T47D (cell line): ENCODE results near the gene PNPO.
A peak's percentile ranks its signal among the peaks of the same experiment; 100 is the strongest.
"Not testable (repeated sequence)": the region's sequence is repeated elsewhere in the genome, so short reads cannot be mapped to it uniquely, and the experiment has no call there.

Experiments used
- DNase-seq, 2 experiments: peaks; one replicate each; pipeline versions ENCODE4 v3.0.0 to v3.0.0-alpha.2; 2011 to 2012; ENCODE audit warnings: low read depth in 1 of 2, low spot score in 1 of 2
- JUND ChIP-seq: IDR thresholded peaks from 2 replicates; pipeline ENCODE4 v1.6.1; 2012; ENCODE audit warnings: low read depth
- in situ Hi-C: cut with HindIII; loops from 2 replicates; pipeline ENCODE4 v1.10.0; 2016; ENCODE audit warnings: low sequenced_read_pairs, low pct_unique_long_range_greater_than_20kb

PNPO gene

DNA sequence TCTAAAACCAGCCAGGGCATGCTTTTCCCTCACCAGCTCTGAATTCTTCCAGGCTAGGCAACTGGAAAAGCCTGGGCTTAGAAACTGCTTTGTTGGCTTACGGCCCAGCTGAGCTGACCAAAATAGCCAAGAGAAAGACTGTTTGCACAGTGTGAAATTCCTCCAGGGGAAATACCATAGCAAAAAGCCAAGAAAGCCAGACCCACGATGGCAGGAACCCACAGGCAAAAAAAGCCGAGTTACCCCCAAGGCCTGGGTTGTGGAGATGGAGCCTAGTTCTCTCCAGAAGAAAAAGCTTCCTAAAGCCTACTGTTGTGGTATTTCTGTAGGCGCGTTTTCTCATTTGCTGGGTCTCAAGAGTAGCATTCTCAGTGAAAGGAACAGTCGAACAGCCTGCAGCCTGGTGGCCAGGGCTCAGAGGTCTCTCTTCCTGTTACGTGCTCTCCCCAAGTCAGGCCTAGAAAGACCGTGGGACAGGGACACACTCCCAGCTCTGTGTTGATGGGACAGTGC lies 36.1 kb upstream of the PNPO start:
- in situ Hi-C loops, result no loop called here
- no peak for TF ChIP-seq JUND
- peak; percentile 77 to 97 for DNase-seq

GRCh38 chr17:47906443-47906842 lies 34.9 kb upstream of the PNPO start:
- no peak for TF ChIP-seq JUND
- in situ Hi-C loops, result no loop called here
- DNase-seq, result peak in 1 of 2 experiments; percentile 63

DNA sequence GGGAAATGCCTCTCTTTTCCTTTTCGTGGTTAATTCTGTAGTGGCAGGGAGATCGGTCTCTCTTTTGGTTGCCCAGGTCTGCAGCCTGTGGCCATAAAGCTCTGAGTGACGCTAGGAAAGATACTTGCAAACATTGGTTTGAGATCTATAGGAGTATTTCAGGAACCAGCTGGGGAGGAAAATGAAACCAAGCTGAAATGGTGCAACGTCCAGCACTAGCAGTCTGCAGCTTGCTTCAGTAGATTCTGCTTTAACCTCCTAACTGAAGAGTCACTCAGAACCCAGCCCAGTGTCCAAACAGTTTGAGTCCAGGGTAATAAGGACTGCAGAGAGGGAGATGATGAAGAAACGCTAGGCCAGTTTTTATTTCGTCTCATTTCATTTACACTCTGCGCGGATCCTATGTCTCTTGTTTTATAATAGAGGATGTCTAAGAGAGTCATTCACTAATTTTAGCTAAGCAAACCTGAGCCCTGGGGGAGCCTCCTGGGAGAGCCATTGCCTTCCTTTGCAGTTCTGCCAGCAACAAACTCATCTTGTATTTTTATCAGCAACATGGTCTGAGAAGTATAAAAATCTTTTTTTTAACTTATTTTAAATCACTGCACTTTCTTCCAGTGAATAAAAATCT lies 33.3 kb upstream of the PNPO start:
- TF ChIP-seq JUND, result no peak

DNA sequence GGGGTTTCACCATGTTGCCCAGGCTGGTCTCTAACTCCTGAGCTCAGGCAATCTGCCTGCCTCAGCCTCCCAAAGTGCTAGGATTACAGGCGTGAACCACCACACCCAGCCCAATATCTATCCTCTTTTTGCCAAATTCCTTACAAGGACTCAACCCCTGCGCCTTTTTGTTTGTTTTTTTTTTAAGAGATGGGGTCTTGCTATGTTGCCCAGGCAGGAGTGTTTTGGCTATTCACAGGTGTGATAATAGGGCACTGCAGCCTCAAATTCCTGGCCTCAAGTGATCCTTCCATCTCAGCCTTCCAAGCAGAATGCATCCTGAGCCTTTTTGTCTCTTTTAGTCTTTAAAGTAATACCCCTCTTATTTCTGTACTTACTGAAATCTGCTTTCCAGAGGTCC lies 28.3 kb upstream of the PNPO start:
- in situ Hi-C loops, result no loop called here
- no peak for TF ChIP-seq JUND
- no peak for DNase-seq

More for the DNA sequence above, 33.3 kb upstream of the PNPO start:
- DNase-seq, result peak in 1 of 2 experiments; percentile 35
- in situ Hi-C loops, result no loop called here

DNA sequence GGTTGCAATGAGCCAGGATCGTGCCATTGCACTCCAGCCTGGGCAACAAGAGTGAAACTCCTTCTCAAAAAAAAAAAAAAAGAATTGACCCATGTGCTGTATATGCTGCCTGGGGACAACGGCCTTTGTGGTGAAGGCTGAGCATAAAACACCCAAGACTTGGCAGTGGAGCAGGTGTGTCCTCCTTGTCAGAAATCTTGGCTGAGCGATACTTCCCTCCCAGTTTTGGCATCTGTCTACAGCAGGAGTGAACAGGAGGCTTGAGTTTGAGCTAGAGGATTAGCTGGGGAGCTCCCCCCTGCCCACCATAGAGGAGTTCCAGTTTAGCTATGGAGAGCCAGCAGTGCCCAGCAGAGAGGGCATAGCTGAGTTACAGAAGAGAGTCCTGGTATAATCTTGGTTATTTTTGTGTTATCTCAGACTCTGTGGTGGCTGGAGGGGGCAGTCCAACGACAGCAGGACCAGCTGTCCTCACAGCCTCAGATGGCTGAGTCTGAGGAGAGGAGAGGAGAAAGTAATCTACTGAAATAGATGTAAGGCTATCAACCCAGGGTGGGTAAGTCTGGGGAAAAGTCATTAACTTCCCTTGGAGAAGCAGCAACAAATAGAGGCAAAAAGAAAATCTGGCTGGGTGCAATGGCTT lies 26.9 kb upstream of the PNPO start:
- in situ Hi-C loops, result no loop called here
- no peak for TF ChIP-seq JUND
- no peak for DNase-seq

DNA sequence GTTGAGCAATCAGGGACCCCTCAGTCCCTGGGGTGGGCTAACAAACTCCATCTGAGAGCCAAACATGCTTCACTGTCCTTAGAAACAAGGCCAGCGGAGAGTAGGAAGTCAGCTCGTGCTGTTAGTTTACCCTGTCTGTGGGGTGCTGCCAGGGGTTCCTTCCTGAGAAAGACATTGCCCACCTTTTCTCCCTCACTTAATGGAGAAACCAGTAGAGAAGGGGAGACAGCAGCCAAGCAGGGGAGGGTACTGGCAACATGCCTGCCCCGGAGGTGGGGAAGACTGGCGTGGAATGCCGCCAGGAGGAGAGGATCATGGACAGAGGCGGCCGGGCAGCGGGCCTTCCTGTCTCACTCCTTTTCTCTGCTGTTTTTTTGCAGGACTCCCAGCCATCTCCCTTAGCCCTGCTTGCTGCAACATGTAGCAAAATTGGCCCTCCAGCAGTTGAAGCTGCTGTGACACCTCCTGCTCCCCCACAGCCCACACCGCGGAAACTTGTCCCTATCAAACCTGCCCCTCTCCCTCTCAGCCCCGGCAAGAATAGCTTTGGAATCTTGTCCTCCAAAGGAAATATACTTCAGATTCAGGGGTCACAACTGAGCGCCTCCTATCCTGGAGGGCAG lies 25.5 kb upstream of the PNPO start:
- in situ Hi-C loops, result no loop called here
- DNase-seq, result no peak
- no peak for TF ChIP-seq JUND

DNA sequence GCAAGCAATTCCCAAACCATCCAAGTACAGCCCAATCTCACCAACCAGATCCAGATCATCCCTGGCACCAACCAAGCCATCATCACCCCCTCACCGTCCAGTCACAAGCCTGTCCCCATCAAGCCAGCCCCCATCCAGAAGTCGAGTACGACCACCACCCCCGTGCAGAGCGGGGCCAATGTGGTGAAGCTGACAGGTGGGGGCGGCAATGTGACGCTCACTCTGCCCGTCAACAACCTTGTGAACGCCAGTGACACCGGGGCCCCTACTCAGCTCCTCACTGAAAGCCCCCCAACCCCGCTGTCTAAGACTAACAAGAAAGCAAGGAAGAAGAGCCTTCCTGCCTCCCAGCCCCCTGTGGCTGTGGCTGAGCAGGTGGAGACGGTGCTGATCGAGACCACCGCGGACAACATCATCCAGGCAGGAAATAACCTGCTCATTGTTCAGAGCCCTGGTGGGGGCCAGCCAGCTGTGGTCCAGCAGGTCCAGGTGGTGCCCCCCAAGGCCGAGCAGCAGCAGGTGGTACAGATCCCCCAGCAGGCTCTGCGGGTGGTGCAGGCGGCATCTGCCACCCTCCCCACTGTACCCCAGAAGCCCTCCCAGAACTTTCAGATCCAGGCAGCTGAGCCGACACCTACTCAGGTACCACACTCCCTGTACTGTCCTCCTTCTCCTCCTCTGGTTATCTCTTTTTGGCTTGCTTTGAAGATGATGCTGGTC lies 24.7 kb upstream of the PNPO start:
- in situ Hi-C loops, result no loop called here
- no peak for TF ChIP-seq JUND
- no peak for DNase-seq

DNA sequence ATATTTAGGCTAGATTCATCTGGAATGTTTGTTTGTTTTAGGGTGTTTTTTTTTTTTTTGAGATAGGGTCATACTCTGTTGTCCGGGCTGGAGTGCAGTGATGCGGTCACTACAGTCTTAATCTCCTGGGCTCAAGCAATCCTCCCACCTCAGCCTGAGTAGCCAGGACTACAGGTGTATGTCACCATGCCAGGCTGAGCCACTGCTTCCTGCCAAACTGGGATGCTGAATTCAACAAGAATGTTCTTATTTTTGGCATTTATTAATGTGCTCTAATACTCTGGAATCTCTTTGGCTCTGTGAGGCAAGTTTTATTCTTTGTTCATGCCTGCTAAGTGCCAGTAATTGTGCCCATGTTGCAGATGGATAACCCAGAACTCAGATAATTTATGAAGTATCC lies 23.8 kb upstream of the PNPO start:
- in situ Hi-C loops, result no loop called here
- no peak for TF ChIP-seq JUND
- no peak for DNase-seq

GRCh38 chr17:47918006-47918405 lies 23.4 kb upstream of the PNPO start:
- in situ Hi-C loops, result no loop called here
- no peak for TF ChIP-seq JUND
- DNase-seq, result no peak

GRCh38 chr17:47918991-47919390 lies 22.4 kb upstream of the PNPO start:
- DNase-seq, result no peak
- in situ Hi-C loops, result no loop called here
- no peak for TF ChIP-seq JUND

DNA sequence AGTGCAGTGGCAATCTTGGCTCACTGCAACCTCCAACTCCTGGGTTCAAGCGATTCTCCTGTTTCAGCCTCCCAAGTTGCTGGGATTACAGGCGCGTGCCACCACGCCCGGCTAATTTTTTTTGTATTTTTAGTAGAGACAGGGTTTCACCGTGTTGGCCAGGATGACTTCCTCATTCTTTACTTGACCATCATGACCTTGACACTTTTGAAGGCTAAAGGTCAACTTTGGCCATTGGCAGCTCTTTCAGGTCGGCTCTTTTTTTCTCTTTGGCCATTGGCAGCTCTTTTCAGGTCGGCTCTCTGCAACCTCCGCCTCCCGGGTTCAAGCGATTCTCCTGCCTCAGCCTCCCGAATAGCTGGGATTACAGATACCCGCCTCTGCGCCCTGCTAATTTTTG lies 21.5 kb upstream of the PNPO start:
- in situ Hi-C loops, DNase-seq: not testable (repeated sequence)

DNA sequence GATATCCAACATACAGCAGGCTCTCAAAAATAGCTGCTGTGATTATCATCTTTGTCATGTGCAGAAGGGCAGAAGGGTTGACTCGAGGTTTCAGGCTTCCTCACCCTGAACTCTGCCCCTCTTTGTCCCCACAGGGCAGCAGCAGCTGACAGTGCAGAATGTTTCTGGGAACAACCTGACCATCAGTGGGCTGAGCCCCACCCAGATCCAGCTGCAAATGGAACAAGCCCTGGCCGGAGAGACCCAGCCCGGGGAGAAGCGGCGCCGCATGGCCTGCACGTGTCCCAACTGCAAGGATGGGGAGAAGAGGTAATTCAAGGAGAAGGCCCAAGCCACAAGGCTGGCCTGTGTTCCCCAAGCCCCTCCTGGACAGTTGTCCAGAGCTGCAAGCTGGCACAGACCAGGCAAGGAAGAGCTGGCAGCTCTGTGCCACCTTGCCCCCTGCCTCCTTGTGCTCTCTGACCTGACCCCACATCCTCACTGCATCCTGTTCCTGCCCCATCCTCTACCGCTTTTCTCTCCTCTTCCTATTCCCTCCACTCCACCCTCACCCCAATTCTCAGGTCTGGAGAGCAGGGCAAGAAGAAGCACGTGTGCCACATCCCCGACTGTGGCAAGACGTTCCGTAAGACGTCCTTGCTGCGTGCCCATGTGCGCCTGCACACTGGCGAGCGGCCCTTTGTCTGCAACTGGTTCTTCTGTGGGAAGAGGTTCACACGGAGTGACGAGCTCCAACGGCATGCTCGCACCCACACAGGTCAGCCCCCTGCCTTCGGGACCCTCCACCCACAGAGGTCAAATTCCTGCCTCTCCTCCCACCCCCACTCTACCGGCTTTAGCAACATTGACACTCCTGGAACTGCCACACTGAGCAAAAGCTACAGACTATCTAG lies 16.3 kb upstream of the PNPO start:
- in situ Hi-C loops, result no loop called here
- no peak for DNase-seq

More for the DNA sequence above, 16.3 kb upstream of the PNPO start:
- TF ChIP-seq JUND, result no peak
